GM13976 (cell line): ENCODE measurements around the gene GASK1A.

Experiments
- DNase-seq: peaks from one replicate; pipeline ENCODE4 v3.0.0; 2012; ENCODE audit warnings: low spot score
- in situ Hi-C: fragments of 300-500 bp; cut with MboI; formaldehyde crosslinking; loops from one replicate; pipeline ENCODE4 v1.12.0; 2022; ENCODE audit warnings: low sequenced_read_pairs, mixed read lengths, inconsistent platforms; ENCODE audit not compliant: unreplicated experiment
- TF ChIP-seq, protein P1 (sequence below): IDR thresholded peaks from 2 replicates; pipeline ENCODE4 v1.5.1; 2012; ENCODE audit warnings: borderline replicate concordance, mild to moderate bottlenecking; ENCODE audit not compliant: insufficient read depth; ENCODE audit errors: extremely low read depth, missing control alignments, control extremely low read depth

Gene GASK1A

GRCh38 chr3:43019006-43019809 lies 40.1 kb downstream of the GASK1A start:
- in situ Hi-C loops, result no loop called here
- TF ChIP-seq, protein P1, sequence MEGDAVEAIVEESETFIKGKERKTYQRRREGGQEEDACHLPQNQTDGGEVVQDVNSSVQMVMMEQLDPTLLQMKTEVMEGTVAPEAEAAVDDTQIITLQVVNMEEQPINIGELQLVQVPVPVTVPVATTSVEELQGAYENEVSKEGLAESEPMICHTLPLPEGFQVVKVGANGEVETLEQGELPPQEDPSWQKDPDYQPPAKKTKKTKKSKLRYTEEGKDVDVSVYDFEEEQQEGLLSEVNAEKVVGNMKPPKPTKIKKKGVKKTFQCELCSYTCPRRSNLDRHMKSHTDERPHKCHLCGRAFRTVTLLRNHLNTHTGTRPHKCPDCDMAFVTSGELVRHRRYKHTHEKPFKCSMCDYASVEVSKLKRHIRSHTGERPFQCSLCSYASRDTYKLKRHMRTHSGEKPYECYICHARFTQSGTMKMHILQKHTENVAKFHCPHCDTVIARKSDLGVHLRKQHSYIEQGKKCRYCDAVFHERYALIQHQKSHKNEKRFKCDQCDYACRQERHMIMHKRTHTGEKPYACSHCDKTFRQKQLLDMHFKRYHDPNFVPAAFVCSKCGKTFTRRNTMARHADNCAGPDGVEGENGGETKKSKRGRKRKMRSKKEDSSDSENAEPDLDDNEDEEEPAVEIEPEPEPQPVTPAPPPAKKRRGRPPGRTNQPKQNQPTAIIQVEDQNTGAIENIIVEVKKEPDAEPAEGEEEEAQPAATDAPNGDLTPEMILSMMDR, result no peak

DNA sequence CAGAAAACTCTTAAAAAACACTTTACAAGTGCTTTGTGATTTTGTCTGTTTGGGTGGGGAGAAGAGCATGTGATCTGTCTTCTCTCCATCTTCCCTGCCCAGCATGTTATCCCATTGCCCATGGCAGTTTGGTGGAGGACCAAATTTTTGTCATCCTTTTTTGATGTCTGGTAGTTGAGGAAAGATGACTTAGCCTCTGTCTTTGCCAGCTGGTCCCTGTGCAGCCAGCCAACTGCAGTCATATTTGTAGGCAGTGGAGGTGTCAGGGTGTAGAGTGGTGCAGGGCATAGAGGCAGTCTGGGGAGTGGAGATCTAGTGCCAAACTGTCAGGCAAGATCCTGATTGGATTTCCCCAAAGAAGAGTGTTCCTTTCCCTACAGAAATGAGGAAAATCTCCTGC lies 40.7 kb downstream of the GASK1A start:
- in situ Hi-C loops, result no loop called here
- TF ChIP-seq, protein P1, result no peak
- DNase-seq, result no peak

More at GRCh38 chr3:43019006-43019809, 40.1 kb downstream of the GASK1A start:
- no peak for DNase-seq

GRCh38 chr3:43021186-43021585 lies 42.1 kb downstream of the GASK1A start:
- DNase-seq, result no peak
- TF ChIP-seq, protein P1, result no peak
- in situ Hi-C loops, result no loop called here

DNA sequence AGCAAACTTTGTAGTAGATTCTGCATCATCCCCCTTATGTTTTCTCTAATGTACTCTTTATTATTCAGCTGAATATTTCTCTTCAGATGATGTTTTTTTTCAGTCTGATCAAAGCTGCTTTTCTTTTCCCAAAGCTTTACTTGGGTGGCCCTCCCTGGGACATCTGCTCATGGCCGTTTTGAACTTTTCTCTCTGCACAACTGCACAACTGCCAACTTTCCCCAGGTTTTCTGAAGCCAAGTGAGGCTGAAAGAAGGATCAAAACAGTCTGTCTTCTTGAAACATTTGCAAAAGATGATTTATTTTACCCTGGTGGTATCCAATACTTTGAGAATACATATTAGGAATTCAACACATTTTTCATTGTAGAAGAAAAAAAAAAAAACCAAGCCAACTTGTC lies 43.0 kb downstream of the GASK1A start:
- DNase-seq, result no peak
- in situ Hi-C loops, result no loop called here
- TF ChIP-seq, protein P1, result no peak

- in situ Hi-C loops, result no loop called here
- TF ChIP-seq, protein P1, result no peak
- DNase-seq, result no peak
Observed at GRCh38 chr3:43023066-43023465, 44.0 kb downstream of the GASK1A start.

- DNase-seq, result no peak
- TF ChIP-seq, protein P1, result no peak
- in situ Hi-C loops, result no loop called here
Observed at GRCh38 chr3:43023746-43024145, 44.6 kb downstream of the GASK1A start.
